ENCODE data around the gene DICER1.
"Not testable (repeated sequence)": the region's sequence is repeated elsewhere in the genome, so short reads cannot be mapped to it uniquely, and the experiment has no call there.

The DICER1 gene

DNA sequence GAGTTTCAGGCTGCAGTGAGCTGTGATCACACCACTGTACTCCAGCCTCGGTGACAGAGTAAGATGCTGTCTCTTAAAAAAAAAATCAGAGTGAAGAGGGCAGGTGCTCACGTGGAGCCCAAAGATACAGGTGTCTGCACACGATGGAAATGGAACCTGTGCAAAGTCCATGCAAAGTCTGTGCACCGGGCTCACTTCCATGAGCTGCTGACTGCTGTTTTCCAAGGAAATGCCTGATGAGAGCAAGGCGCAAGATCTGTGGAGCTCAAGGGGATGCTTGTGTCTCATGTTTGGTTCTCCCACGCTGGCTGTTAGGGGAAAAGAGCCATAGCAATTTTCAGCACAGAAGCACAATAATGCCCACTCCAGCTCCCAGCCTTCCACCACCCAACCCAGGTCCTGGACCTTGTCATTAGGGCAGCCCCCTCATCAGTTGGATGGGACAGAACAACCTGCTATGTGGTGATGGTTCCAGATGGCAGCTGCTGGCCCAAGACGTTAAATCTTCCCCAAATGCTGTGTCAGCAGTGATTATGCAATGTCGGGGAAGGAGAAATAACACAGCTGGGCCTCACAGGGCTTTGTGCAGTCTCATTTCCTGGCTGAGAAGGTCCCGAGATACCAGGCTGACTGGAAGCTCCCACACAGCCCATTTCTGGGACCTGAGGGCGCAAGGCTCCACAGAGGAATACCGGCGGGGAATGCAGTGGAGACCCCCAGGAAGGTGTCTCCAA, 27.9 kb upstream of the DICER1 start:
- no peak for DNase-seq

DNA sequence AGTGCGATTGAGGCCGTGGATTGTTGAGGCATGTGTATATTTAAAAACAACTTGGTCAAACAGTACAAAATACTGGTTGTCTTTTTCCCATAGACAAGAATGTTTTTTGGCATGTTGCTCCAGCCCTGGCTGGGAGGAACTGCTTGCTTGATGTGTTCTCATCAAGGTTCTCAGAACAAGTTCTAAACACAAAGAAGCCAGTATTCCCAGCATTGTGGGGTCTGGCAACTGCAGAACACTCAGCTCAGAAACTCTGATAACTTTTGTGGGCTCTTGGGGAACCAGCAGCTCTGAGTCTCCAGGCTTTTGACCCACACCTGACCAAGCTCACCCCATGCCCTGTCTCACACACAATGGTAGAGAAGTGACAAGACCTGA, 27.1 kb upstream of the DICER1 start:
- DNase-seq, result no peak

DNA sequence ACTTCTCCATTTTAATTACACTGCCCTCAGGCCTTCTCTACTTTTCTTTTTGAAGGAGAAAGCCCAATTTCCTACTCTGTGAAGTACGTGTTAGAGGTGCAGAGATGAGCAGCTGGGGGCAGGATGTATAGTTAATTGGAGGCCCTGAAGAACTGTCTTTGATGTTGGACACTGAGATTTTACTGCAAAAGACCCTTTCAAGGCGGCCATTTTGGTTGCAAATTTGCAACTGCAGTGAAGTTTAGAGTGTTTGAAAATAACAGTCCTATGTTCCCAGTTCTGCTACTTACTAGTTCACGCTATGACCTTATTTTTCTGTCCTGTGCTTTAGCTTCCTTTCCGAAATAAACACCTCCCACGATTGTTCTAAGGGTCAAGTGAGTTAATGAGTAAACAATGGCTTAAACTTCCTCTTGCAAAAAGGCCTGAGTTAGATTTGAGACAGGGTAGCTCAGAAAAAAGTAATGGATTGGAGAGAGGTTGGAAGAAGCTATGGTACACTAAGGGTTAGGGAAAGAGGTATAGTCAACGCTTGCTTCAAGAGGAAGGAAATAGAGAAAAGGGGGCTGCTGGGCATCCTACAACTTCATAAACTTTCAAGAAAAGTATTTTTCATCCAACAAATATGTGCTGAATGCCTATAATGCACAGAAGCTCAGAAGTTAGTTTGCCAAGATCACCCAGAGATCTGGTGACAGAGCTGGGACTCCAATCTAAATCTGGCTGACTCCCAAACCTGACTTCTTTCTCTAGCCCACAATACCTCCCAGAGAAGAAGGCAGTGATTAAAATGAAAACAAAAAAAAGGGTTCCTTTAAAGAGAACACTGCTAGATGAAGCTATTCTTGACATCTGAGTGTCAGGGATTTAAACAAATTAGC, 26.4 kb upstream of the DICER1 start:
- no peak for DNase-seq

DNA sequence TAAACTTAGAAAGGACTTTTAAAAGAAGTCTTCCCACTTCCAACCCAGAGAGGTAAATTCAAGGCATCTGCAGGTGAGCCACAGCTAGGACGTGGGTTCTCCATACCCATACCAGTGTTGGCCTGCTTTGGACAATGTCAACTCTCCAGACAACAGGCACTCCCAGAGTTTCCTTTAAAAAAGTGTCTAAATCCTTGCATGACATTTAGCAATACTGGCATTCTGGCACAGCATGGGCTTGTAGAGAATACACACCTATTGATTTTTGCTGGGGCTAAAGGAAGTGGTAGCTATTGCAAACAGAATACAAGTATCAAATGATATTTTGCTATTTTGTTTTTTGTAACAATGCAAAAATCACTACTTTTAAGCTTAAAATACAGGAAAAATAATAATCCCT, 25.8 kb upstream of the DICER1 start:
- DNase-seq, result no peak

DNA sequence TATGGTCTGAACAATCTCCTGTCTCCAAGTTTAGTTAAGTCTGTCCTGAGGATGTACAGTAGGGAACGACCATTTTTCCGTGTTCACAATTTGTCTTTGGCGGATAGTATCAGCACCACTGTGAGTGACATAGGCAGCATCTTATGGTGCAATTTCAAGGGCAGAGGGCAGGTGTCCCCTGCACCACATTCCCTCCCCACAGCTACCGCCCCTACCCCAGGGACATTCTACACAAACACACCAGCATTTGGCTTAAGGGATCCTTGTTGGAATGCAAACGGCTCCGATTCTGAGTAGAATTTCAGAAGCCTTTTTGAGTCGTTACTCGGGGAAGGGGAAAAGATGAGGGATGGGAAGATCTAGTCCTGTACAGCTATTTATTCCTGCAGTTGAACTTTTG, 25.1 kb upstream of the DICER1 start:
- no peak for DNase-seq

DNA sequence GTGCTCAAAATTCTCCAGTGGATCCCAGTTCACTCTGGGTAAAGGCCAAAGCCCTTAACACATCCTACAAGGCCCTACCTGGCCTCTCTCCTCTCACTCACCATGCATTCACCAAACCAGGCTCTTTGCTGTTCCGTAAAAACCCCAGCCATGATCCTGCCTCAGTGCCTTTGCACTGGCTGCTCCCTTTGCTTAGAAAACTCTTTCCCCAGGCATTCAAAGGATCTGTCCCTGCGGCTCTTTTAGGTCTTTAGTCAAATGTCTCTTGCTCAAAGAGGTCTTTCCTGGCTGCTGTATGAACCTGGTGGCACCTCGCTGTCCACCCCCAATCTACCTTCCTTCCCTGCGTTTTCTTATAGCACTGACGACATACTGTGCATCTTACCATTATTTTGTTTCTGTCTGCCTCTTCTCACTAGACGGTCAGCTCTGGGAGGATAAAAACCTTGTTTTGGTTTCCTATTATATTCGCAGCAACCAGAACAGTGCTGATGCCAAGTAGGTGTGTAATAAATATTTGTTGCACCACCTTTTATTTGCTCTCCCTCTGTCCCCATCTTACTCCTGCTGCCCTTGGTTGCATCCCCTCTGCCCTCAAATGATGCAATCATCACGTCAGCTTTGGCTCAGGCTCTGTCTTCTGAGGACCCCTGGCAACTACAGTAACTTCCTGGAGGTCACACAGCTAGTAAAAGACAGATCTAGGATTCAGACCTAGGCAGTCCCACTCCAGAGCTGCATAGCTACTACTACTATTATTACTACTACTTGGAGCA, 23.8 kb upstream of the DICER1 start:
- DNase-seq, result no peak

DNA sequence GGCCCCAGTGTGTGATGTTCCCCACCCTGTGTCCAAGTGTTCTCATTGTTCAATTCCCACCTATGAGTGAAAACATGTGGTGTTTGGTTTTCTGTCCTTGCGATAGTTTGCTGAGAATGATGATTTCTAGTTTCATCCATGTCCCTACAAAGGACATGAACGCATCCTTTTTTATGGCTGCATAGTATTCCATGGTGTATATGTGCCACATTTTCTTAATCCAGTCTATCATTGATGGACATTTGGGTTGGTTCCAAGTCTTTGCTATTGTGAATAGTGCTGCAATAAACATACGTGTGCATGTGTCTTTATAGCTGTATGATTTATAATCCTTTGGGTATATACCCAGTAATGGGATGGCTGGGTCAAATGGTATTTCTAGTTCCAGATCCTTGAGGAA, 18.3 kb upstream of the DICER1 start:
- not testable (repeated sequence) for DNase-seq

DNA sequence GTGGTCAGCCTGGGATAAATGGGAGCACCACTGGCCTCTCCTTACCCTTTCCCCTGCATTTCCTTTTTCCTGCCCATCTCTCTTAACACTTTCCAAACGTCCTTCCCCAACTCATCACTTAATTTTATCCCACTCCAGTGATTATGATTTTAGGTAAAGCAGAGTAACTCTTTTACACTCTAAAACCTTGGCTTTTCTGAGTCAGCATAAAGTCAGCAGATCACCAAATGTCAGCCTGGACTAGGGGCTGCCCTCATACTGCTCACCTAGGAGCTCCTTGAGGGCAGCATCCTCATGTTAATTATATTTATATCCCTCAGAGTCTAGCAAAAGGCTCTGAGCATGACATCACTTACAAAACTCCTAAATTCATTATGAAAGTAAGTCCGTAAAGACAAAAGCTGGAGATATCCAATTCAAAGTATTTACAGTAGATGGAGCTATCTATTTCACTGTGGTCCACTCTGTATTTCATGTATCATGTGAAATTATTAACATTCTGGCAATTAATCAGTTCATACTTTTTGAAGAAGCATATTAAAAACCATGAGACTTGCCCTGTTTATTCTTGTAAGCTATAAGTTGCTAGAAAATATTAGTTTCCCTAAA, 17.0 kb upstream of the DICER1 start:
- DNase-seq, result no peak

DNA sequence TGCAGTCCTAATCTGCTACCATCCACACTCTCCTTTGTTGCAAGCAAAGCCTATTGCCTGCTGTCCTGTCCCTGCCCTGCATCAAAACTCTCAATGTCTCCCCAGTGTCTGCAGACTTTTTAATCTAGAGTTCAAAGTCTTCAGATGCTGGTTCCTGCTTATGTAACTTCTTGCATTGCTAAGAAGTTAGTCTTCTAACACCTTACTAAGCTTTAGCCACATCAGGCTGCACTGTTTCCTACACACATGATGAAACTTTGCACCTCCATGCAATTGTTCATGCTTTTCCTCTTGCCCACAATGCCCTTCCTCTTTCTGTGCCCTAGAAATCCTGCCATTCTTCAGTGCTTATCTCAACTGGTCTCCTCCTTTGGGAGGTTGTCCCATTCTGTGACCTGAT, 16.2 kb upstream of the DICER1 start:
- no peak for DNase-seq

DNA sequence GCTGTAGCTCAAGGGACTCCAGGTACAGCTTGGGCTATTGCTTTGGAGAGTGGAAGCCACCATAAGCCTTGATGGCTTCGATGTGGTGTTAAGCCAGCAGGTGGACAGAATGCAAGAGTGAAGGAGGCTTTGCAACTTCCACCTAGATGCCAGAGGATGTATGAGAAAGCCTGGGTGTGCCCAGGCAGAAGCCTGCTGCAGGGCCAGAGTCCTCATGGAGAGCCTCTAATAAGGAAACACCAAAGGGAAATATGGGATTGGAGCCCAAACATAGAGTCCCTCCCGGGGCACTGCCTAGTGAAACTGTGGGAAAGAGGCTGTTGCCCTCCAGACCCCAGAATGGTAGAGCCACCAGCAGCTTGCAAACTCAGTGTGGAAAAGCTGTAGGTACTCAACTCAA, 9.8 kb upstream of the DICER1 start:
- DNase-seq, result no peak

DNA sequence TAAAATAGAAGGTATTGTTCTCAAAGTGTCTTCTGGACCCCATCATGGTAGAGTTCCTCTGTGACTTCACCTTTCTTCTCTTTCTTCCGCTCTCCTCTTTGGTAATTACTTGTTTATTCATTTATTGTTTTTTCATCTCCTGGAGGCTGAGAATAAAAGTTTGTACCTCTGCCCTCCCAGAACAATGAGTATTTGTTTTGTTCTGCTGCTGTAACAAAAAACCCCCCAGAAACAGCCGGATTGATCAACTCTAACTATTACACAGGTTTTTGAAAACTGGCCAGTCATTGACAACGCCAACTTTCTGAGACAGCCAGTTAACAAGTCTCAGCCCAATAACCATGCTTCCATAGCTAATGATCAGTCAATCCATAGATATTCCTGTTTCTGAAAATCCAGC, 8.2 kb upstream of the DICER1 start:
- DNase-seq, result no peak

DNA sequence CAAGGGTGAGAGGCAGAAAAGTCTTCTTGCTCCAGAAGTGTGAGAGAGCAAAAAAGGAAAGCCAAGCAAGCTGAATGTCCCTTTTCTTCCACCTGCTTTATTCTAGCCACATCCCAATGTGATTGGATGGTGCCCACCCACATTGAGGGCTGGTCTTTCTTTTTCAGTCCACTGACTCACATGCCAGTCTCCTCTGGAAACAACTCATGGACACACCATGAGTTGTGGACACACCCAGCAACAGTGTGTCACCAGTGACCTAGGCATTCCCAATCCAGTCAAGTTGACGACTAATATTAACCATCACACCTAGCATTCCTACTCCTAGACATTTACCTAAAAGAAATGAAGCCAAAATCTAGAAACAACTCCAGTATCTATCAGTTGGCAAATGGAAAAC, 7.2 kb upstream of the DICER1 start:
- DNase-seq, result no peak

DNA sequence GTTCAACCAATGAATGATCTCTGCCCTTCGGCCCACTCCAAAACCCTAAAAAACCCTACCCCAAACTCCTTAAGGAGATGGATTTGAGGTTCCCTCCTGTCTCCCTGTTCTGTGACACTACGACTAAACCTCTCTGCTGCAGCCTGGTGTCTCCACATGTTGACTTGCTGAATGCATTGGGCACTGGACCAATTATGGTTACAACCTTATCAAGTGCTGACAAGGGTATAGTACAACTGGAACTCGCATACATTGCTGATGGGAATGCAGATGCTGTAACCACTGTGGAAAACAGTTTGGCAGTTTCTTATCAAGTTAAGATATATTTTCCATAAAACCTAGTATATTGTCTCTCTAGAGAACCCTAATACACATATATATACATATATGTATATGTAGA, 6.3 kb upstream of the DICER1 start:
- DNase-seq, result no peak

DNA sequence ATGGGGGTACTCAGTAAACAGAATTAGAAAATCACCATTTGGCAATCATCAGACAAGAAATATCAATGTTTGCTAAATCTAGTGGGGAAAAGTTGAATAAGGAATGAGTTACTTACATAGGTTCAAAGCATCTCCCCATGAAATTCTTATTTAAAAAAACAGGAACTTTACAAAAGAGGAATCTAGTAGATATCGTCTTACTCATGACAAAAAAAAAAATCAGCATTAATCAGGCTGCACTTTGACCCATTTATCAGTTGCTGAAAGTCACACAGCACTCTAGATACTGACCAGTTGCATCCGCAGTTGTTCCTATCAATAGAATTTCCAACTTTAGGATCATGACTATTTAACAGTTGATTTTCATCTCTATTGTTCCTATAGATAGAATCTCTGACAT, 5.8 kb upstream of the DICER1 start:
- no peak for DNase-seq

DNA sequence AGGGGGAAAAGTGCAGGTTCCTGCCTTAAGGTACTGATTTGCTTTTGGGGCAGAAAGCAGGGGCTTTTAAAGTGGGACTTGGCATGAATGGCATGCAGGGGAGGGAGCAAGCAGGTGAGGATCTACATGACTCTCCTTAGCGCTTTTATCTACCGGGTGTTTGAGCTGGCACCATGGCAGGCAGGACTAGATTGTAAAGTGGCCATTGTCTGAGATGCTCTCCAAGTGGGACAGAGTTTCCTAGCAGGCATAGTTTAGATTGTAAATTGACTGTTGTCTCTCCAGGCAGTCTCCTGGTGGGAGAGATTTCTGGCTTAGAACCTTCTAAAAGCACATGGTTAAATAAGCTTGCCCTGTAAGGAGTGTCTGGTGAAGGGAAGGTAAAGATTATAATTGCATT, 5.3 kb upstream of the DICER1 start:
- DNase-seq, result no peak

DNA sequence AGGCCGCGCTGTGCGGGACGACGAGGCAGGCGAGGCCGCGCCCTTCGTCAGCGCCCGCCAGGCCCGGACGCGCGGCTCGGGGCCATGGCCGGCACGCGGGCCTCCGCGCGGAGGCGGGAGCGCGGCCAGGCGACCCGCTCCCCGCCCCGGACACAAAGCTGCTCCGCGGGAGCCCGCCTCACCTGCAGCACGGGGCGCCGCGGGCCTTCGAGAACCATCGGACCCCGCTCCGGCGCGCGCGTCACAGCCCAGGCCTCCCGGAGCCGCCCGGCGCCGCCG, 342 bp downstream of the DICER1 start:
- DNase-seq, result no peak

DNA sequence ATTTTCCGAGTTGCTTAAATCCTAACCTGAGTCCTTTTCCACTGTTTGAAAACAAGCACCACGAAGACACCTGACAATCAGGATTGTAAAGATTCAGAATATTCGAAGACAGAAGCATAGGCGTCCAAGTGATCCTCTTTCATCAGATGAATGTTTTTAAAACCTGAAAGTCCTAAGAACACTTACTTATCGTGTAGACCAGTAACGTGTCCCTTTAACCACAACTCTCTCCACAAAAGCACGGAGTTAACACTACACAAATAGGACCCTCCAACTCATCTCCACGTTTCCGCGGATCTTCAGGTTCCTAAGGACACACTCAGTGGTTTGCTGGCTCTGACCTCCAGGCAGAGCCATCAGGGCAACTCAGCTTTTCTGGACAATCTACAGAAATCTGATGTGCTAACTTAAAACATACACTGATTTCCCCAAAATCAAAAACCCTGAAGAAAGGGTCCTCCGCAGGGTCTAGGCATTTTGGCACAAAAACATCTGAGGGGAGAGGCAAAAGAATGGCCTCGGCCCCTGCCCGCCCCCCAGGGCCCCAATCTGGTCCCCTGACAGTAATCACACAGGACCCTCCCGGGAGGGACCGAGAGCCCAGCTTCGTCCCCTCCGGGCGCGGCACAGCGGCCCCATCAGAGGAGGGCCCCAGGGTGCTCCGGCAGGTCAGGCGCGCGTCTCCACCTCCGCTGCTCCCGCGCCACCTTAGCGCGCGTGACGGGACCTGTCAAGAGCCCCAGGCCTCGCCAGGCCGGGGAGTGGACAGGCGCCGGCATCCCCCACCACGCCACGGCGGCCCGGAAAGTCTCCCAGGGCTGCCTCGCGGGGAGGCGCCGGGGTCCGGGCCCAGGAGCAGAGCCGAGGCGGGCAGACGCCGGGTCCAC, 925 bp downstream of the DICER1 start:
- no peak for DNase-seq

DNA sequence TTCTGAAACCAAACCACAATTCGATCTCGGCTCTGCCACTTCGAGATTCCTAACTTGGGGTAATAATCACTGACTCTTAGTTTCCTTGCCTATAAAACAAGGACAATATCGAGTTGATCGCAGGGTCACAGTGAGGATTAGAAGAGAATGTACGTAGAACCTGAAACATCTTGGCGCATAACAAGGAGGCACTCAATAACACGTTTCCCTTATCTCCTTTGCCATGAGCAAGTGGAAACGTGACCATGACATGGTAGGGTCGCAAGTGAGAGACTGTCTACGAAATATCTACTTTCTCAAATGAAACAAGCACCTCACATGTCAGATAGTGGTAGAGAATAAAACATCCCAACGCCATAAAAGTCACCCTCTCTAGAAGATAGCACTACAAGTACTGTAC, 2.3 kb downstream of the DICER1 start:
- no peak for DNase-seq

DNA sequence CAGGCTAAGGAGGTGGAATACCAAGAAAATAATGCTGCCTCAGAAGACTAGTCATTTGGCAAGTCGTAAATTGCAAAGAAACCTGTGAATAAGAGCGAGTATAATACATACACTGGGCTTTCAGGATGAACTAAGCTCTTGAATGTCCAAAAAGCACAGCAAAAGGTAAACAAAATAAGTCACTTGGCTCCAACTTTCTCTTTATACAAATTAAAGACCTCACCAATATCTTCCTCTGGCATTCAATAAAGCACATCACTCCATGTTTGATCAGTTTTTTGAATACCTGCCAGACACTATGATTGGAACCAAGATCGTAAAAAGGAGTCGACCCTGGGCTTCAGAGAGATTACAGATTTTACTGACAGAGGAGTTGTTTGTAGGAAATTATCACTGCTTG, 3.5 kb downstream of the DICER1 start:
- DNase-seq, result no peak

DNA sequence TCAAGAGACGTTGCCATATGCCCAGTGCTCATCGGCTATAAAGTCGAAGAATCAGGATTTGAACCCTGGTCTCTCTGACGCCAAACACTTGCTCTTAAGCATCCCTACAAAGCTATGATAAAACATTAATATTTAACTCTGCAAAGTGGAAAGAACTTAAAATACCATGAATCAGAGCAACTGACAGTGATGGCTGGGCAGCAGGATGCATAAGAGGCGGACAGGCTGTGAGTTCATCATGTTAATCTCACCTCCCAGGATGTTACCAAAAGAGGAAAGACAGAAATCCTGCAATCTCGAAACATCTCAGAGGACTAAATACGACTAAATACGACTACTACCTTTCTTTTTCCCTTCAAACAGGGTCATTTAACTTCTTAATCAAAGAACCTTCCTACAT, 5.8 kb downstream of the DICER1 start:
- DNase-seq, result no peak

DNA sequence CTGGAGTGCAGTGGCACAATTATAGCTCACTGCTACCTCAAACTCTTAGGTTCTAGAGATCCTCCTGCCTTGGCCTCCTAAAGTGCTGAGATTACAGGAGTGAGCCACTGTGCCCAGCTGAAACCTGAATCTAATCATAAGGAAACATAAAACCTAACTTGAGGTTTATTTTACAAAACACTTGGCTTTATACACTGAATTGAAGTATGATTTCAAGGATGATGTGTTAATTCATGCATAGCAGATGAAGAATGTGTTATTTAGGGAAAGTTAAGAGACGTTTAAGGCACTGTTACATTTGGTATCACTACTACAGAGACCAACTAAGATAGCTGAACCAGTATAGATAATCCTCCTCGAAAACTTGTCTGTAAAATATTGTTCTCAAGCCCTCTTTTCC, 6.4 kb downstream of the DICER1 start:
- no peak for DNase-seq

DNA sequence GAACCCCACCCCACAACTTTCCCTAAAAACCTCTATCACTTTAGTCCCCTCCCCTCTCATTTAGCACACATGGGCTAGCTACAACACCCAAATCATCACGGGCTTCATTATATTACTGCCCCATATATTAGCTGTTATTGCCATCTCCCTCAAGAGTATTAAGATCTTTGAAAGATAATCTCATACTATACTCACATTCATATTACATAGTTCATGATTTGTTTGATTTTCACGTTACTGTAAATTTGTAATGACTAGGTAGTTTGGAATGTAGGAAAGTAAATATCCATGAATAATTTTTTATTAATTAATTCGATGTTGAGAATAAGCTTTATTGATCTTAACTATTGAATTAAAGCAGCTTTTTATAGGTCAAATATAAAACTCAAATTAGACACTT, 7.9 kb downstream of the DICER1 start:
- DNase-seq, result no peak

DNA sequence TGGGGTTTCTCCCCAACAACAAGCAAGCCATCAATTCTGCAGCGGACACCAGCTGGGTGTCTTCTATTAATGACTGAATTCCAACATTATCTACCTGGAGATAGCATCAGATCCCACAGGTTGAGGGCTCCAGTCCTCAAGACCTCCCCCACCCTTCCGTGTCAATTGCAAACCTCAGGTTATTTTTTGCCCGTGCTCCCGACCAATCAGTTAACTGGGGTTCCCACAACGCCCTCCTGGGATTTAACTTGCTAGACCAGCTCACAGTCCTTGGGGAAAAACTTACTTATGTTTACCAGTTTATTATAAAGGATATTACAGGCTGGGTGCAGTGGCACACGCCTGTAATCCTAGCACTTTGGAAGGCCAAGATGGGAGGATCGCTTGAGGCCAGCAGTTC, 9.7 kb downstream of the DICER1 start:
- DNase-seq, result no peak

All from NCI-H1105 (cell line).